Epidermal melanocyte (primary cell): ENCODE results near the gene CFAP99.
"Not testable (repeated sequence)": the region's sequence is repeated elsewhere in the genome, so short reads cannot be mapped to it uniquely, and the experiment has no call there.

Source experiments
- DNase-seq: peaks from one replicate; pipeline ENCODE4 v3.0.0; 2011; ENCODE audit warnings: low spot score; ENCODE audit not compliant: insufficient read length

Gene CFAP99

GRCh38 chr4:2418650-2419571 is at the start of gene CFAP99:
Gene CFAP99 (plus strand): TSS chr4:2418955.
- DNase-seq, result peak; percentile 95

GRCh38 chr4:2370597-2371320 is 48.0 kb upstream of the CFAP99 start:
- DNase-seq, result no peak

DNA sequence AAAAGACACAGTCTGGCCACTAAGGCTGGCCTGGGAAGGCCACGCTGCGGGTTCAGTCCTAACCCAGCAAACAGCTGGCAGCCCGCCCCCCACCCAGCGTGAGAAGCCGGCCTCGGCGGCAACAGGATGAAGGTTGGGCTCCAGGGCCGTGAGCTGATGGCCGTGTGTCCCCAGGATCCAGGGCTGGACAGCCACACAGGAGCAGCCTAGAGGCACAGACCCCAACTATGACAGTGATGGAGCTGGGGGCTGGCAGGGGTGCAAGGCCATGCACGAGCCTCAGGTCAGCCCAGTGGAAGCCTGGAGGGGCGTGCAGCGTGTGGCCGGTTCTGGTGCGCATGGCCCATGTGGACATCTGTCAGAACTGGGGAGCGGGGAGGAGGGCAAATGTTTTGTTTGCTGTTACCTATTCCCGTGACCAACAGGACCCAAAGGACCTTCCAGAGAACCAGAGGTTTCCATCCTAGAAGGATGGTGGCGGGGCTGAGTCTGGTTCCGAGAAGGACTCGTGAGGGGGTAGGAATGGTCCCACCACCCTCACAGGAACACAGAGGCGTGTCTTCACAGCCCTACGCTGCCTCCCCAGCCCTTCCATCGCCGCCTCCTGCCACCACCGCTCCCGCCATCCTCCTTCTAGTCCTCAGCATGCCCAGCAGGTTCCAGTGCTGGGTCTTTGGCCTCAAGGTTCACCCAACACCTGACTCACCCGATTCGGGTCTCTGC is 46.8 kb upstream of the CFAP99 start:
- DNase-seq, result no peak

- no peak for DNase-seq
Measured at GRCh38 chr4:2372488-2373030, 46.2 kb upstream of the CFAP99 start.

- no peak for DNase-seq
Measured at GRCh38 chr4:2373532-2373931, 45.2 kb upstream of the CFAP99 start.

DNA sequence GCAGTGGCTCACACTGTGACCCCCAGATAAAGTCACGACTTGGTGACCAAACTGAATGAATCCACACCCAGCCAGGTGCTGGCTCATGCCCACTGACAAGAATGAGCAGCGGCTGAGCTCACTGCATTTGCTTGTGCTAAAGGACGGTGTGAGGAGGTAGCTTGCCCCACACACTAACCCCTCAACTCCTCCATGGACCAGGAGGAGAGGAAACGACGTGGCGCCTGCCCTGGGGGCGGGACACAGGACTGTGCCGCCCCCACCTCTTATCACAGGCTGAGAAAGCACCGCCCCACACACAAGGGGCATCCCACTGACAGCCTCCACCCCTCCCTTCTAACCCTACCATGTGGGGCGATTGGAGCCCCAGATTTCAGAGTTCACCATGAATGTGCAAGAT is 43.3 kb upstream of the CFAP99 start:
- DNase-seq, result no peak

DNA sequence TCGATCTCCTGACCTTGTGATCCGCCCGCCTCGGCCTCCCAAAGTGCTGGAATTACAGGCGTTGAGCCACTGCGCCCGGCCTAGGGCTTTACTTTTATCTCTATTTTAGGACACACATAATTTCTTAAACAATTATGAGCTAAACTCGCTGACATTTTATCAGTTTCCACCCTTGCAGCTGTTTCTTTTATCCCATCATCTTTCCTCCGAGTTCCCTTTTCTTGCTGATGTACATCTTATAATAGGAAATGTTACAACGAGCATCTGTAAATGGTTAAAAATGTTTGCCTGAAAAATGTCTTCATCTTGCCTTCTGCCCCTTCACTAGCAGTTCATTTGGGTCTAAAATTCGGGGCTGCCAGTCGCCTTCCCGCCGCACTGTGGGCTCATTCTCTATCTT is 41.5 kb upstream of the CFAP99 start:
- DNase-seq, result no peak

DNA sequence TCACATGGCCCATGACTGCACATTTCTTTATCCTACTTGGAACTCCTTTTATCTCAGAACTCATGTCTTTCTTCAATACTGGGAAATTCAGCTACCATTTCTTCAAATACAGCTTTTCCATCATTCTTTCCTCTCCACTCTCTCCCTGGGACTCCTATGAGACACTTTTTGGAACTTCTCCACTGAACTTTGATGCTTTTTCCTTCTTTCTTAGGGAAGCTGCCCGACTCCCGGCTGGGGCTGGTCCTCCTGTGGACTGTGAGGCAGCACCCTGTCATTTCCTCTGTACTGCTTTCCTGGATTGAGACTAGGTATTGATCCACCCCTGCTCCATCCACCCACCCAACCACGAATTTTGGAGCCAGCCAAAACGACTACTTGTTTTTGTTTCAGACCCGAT is 40.4 kb upstream of the CFAP99 start:
- DNase-seq, result no peak

GRCh38 chr4:2378898-2379297 is 39.9 kb upstream of the CFAP99 start:
- DNase-seq, result no peak

- DNase-seq, result not testable (repeated sequence)
Measured at GRCh38 chr4:2380589-2380988, 38.2 kb upstream of the CFAP99 start.

DNA sequence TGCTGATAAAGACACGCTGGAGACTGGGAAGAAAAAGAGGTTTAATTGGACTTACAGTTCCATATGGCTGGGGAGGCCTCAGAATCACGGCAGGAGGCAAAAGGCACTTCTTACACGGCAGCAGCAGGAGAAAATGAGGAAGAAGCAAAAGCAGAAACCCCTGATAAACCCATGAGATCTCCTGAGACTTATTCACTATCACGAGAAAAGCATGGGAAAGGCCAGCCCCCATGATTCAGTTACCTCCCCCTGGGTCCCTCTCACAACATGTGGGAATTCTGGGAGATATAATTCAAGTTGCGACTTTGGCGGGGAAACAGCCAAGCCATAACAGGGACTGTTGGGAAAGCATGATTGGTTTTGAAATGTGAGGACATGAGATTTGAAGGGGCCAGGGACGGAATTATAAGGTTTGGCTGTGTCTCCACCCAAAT is 36.0 kb upstream of the CFAP99 start:
- not testable (repeated sequence) for DNase-seq

DNA sequence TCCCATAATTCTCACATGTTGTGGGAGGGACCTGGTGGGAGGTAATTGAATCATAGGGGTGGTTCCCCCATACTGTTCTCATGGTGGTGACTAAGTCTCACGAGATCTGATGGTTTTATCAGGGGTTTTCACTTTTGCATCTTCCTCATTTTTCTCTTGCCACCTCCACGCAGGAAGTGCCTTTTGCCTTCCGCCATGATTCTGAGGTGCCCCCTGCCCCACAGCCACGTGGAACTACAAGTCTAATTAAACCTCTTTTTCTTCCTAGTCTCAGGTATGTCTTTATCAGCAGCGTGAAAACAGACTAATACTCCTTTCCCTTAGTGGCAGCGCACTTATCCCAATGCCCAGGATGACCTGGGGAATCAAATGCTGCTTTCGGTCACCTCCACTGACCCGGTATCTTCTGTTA is 35.5 kb upstream of the CFAP99 start:
- not testable (repeated sequence) for DNase-seq

GRCh38 chr4:2383760-2384159 is 35.0 kb upstream of the CFAP99 start:
- DNase-seq, result no peak

GRCh38 chr4:2384245-2384644 is 34.5 kb upstream of the CFAP99 start:
- no peak for DNase-seq

DNA sequence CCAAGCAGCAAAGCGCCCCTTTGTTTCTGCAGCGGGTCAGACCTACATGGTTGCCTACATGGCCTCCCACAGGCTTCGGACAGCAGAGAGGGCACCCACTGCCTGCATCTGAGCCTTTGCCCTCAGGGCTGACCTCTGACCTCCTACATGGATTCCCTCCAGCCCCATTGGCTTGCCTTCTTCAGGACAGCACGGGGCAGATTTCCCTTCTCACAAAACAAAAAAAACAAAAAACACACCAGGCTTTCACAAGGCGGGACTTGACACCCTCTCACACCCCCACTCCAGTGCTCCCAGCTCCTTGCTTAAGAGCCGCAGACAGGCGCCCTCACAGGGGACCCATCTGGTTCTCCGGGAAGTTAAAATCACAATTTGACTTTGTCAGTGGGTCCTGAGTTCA is 33.2 kb upstream of the CFAP99 start:
- DNase-seq, result no peak

- no peak for DNase-seq
Measured at GRCh38 chr4:2386717-2387116, 32.0 kb upstream of the CFAP99 start.

GRCh38 chr4:2387218-2387617 is 31.5 kb upstream of the CFAP99 start:
- DNase-seq, result no peak

DNA sequence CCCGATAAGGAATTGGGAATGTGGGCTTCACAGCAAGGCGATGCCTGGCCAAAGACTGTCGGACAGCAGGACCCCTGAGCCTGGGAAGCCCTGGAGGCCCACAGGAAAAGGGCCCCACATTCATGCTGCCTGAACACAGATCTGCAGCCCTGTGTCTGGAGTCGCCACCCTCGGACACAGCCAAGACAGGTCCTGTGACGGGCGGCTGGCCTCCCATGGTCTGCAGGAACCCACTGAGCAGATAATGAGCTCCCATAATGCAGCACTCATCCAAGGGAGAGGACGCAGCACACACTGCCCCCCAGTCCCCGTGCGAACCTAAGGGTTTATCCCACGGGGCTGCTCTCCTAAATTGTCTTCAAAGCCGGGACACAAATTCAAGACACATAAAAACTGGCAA is 30.9 kb upstream of the CFAP99 start:
- DNase-seq, result no peak

- no peak for DNase-seq
Measured at GRCh38 chr4:2388429-2389182, 30.1 kb upstream of the CFAP99 start.

DNA sequence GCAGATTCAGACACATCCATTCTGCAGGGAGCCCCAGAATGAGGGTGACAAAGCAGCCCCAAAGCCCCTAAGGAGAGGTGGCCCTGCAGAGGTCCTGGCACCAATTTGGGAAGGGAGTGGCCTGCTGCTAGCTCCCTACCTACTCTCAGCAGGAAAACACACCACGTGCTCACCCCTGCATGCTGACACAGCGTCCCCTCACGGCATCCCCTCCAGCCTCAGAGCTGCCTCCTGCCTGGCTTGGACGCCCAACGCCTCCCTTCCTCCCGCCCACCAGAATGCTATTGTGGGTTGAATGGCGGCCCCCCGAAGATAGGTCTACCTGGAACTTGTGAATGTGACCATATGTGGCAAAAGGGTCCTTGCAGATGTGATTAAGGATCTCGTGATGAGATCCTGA is 29.1 kb upstream of the CFAP99 start:
- DNase-seq, result no peak

- no peak for DNase-seq
Measured at GRCh38 chr4:2390146-2390545, 28.6 kb upstream of the CFAP99 start.
